Measurements from ENCODE around the gene RHD.
"Not testable (repeated sequence)": the region's sequence is repeated elsewhere in the genome, so short reads cannot be mapped to it uniquely, and the experiment has no call there.

The RHD gene

DNA sequence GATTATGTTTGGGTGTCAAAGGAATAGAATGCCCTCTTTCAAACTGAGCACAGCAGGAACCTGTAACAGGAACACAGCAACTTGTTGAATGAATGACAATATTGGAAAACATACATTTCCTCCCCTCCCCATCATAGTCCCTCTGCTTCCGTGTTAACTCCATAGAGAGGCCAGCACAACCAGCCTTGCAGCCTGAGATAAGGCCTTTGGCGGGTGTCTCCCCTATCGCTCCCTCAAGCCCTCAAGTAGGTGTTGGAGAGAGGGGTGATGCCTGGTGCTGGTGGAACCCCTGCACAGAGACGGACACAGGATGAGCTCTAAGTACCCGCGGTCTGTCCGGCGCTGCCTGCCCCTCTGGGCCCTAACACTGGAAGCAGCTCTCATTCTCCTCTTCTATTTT is at the start of gene RHD:
Gene RHD, plus strand, starts transcription at position 272 of the 400 bp plus-strand sequence. Its CDS starts 39 bp downstream, at position 311.
- not testable (repeated sequence) for H4K20me1 ChIP-seq (ENCODE audit: insufficient read depth, low read length); H2AFZ ChIP-seq (ENCODE audit: low read length); H3K4me1 ChIP-seq (ENCODE audit: insufficient read depth, low read length, severe bottlenecking); H3K4me2 ChIP-seq (ENCODE audit: low read length); H3K4me3 ChIP-seq (ENCODE audit: low read depth, low read length, poor library complexity, severe bottlenecking); H3K9me3 ChIP-seq (ENCODE audit: low read length); H3K27me3 ChIP-seq (ENCODE audit: insufficient read depth, low read length); H3K27ac ChIP-seq (ENCODE audit: low read depth, low read length, poor library complexity, severe bottlenecking); H3K79me2 ChIP-seq (ENCODE audit: insufficient read depth, low read length); H3F3A ChIP-seq (ENCODE audit: insufficient read depth, low read length); H3K9ac ChIP-seq (ENCODE audit: low read length); H3K36me3 ChIP-seq (ENCODE audit: insufficient read depth, low read length); H3K9me2 ChIP-seq (ENCODE audit: low read depth, low read length)

GRCh38 chr1:25222606-25223005 is 49.7 kb upstream of the RHD start:
- TF ChIP-seq CTCF (IDR thresholded peaks at IDR 0.05; ENCODE audit: low read length): no peak
- TF ChIP-seq EZH2 (IDR thresholded peaks at IDR 0.05; ENCODE audit: borderline replicate concordance, low read length): no peak
- Histone ChIP-seq H3K27me3 (ENCODE audit: insufficient read depth, low read length) (no peaks in the 10 kb centered on the region), H3K27ac (ENCODE audit: low read depth, low read length, poor library complexity, severe bottlenecking) (no peak overlapping the region), H3K36me3 (ENCODE audit: insufficient read depth, low read length) (peaks cover 61% of the 10 kb centered on the region), H3K4me2 (ENCODE audit: low read length) (no peak overlapping the region), H3K9me3 (ENCODE audit: low read length) (no peaks in the 10 kb centered on the region), H3K4me1 (ENCODE audit: insufficient read depth, low read length, severe bottlenecking) (no peaks in the 10 kb centered on the region), H3K4me3 (ENCODE audit: low read depth, low read length, poor library complexity, severe bottlenecking) (no peak overlapping the region), H2AFZ (ENCODE audit: low read length) (no peak overlapping the region), H3F3A (ENCODE audit: insufficient read depth, low read length) (no peaks in the 10 kb centered on the region), H3K79me2 (ENCODE audit: insufficient read depth, low read length) (no peaks in the 10 kb centered on the region), H3K9ac (ENCODE audit: low read length) (no peak overlapping the region), H3K9me2 (ENCODE audit: low read depth, low read length) (no peaks in the 10 kb centered on the region), H4K20me1 (ENCODE audit: insufficient read depth, low read length) (no peaks in the 10 kb centered on the region)

- Histone ChIP-seq H3K4me3 (ENCODE audit: low read depth, low read length, poor library complexity, severe bottlenecking) (no peak overlapping the region), H3K9me3 (ENCODE audit: low read length) (no peaks in the 10 kb centered on the region), H3K4me1 (ENCODE audit: insufficient read depth, low read length, severe bottlenecking) (no peaks in the 10 kb centered on the region), H3K36me3 (ENCODE audit: insufficient read depth, low read length) (peaks cover 69% of the 10 kb centered on the region), H3K27ac (ENCODE audit: low read depth, low read length, poor library complexity, severe bottlenecking) (no peak overlapping the region), H4K20me1 (ENCODE audit: insufficient read depth, low read length) (no peaks in the 10 kb centered on the region), H3K79me2 (ENCODE audit: insufficient read depth, low read length) (no peaks in the 10 kb centered on the region), H3K9me2 (ENCODE audit: low read depth, low read length) (no peaks in the 10 kb centered on the region), H3K9ac (ENCODE audit: low read length) (no peak overlapping the region), H2AFZ (ENCODE audit: low read length) (no peak overlapping the region), H3K27me3 (ENCODE audit: insufficient read depth, low read length) (no peaks in the 10 kb centered on the region), H3K4me2 (ENCODE audit: low read length) (no peak overlapping the region), H3F3A (ENCODE audit: insufficient read depth, low read length) (no peaks in the 10 kb centered on the region)
- no peak for TF ChIP-seq CTCF (IDR thresholded peaks at IDR 0.05; ENCODE audit: low read length)
Observed at GRCh38 chr1:25223471-25223870, 48.8 kb upstream of the RHD start.

GRCh38 chr1:25232027-25232865 is 40.1 kb upstream of the RHD start, which contains the start of gene SYF2:
SYF2 (minus strand) TSS chr1:25232502; CDS start chr1:25232467, 35 bp downstream.
- Histone ChIP-seq H3K4me2 (ENCODE audit: low read length) (peak within 1 kb of the TSS; percentile 82), H3K36me3 (ENCODE audit: insufficient read depth, low read length) (peaks cover 41% of the 10 kb centered on the region), H3K27ac (ENCODE audit: low read depth, low read length, poor library complexity, severe bottlenecking) (peak within 1 kb of the TSS; percentile 82), H2AFZ (ENCODE audit: low read length) (no peak within 1 kb of the TSS), H3K79me2 (ENCODE audit: insufficient read depth, low read length) (peaks cover 9% of the 10 kb centered on the region; the same call in 1 of the 2 replicates), H3K4me1 (ENCODE audit: insufficient read depth, low read length, severe bottlenecking) (peaks cover 37% of the 10 kb centered on the region), H3K4me3 (ENCODE audit: low read depth, low read length, poor library complexity, severe bottlenecking) (peak within 1 kb of the TSS; percentile 95), H3K9ac (ENCODE audit: low read length) (peak within 1 kb of the TSS; percentile 91), H3F3A (ENCODE audit: insufficient read depth, low read length) (peaks cover 3% of the 10 kb centered on the region; the same call in 1 of the 2 replicates), H3K9me2 (ENCODE audit: low read depth, low read length) (no peaks in the 10 kb centered on the region), H3K27me3 (ENCODE audit: insufficient read depth, low read length) (no peaks in the 10 kb centered on the region), H3K9me3 (ENCODE audit: low read length) (no peaks in the 10 kb centered on the region), H4K20me1 (ENCODE audit: insufficient read depth, low read length) (no peaks in the 10 kb centered on the region)
- TF ChIP-seq EZH2 (IDR thresholded peaks at IDR 0.05; ENCODE audit: borderline replicate concordance, low read length): no peak
- TF ChIP-seq CTCF (IDR thresholded peaks at IDR 0.05; ENCODE audit: low read length): no peak
